Measurements from ENCODE around the gene LACTB. TPM values are rescaled to one million over a fixed set of nuclear protein-coding genes. Genes with fewer than 3 reads are reported as not detected.

The LACTB gene, protein sequence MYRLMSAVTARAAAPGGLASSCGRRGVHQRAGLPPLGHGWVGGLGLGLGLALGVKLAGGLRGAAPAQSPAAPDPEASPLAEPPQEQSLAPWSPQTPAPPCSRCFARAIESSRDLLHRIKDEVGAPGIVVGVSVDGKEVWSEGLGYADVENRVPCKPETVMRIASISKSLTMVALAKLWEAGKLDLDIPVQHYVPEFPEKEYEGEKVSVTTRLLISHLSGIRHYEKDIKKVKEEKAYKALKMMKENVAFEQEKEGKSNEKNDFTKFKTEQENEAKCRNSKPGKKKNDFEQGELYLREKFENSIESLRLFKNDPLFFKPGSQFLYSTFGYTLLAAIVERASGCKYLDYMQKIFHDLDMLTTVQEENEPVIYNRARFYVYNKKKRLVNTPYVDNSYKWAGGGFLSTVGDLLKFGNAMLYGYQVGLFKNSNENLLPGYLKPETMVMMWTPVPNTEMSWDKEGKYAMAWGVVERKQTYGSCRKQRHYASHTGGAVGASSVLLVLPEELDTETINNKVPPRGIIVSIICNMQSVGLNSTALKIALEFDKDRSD
- 13.7 and 15.1 TPM in 2 replicates for total RNA-seq

DNA sequence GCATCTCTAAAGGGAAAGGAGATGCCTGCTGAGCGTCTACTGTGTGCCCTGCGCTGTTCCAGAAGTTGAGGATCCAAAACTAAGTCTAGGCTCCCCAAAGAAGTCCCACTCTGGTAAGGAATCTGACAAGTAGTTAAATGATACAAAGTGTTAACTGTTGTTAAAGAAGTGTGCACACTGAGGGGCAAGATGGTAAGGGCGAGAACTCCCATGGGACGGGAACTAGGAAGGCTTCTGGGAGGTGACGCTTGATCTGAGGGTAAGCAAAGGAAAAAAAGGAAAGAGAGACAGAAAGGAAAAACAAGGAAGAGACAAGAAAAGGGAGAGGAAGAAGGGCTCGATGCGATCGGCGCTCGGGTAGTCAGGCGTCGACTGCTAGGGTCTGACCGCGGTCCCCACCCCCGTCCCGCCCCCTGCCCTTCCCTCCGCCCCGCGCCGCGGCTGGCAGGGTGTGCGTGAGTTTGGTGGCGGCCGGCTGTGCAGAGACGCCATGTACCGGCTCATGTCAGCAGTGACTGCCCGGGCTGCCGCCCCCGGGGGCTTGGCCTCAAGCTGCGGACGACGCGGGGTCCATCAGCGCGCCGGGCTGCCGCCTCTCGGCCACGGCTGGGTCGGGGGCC, at the start of gene LACTB:
TSS of gene LACTB (plus strand) at position 480 of the 620 bp plus-strand sequence. CDS start at position 491, 11 bp downstream.
- intact Hi-C loops (cut with micrococcal nuclease): loop anchor here (1.0 to 5.0 kb wide), 6 partner anchors 36 to 156 kb away; partner anchors contain the start of genes APH1B, RAB8B and RPS27L

GRCh38 chr15:63072023-63072650, 49.5 kb upstream of the LACTB start:
- Mint-ChIP-seq H3K4me1 (ENCODE audit: low read depth) (peaks cover 6% of the 10 kb centered on the region), H3K4me3 (no peak overlapping the region), H3K36me3 (ENCODE audit: low read depth) (no peaks in the 10 kb centered on the region), H3K9me3 (no peaks in the 10 kb centered on the region), H3K27me3 (ENCODE audit: insufficient read depth) (no peaks in the 10 kb centered on the region), H3K27ac (no peak overlapping the region)
- intact Hi-C loops (cut with micrococcal nuclease): no loop called here
- DNase-seq (ENCODE audit: low spot score): no peak

More for the DNA sequence above, at the start of gene LACTB:
- Mint-ChIP-seq H3K4me1 (ENCODE audit: low read depth) (peaks cover 18% of the 10 kb centered on the region), H3K36me3 (ENCODE audit: low read depth) (peaks cover 18% of the 10 kb centered on the region), H3K9me3 (peaks cover 24% of the 10 kb centered on the region), H3K27ac (peak within 1 kb of the TSS; percentile 90), H3K27me3 (ENCODE audit: insufficient read depth) (peaks cover 4% of the 10 kb centered on the region), H3K4me3 (peak within 1 kb of the TSS; percentile 93)
- DNase-seq (ENCODE audit: low spot score): peak; percentile 75

GRCh38 chr15:63072809-63073277, 48.8 kb upstream of the LACTB start:
- Mint-ChIP-seq H3K27me3 (ENCODE audit: insufficient read depth) (no peaks in the 10 kb centered on the region), H3K9me3 (no peaks in the 10 kb centered on the region), H3K36me3 (ENCODE audit: low read depth) (no peaks in the 10 kb centered on the region), H3K27ac (no peak overlapping the region), H3K4me1 (ENCODE audit: low read depth) (peaks cover 6% of the 10 kb centered on the region), H3K4me3 (no peak overlapping the region)
- DNase-seq (ENCODE audit: low spot score): no peak
- intact Hi-C loops (cut with micrococcal nuclease): no loop called here

- no peaks in the 10 kb centered on the region for H3K27me3 Mint-ChIP-seq (ENCODE audit: insufficient read depth)
- intact Hi-C loops (cut with micrococcal nuclease): no loop called here
- no peaks in the 10 kb centered on the region for H3K9me3 Mint-ChIP-seq
- peaks cover 6% of the 10 kb centered on the region for H3K4me1 Mint-ChIP-seq (ENCODE audit: low read depth)
- no peaks in the 10 kb centered on the region for H3K36me3 Mint-ChIP-seq (ENCODE audit: low read depth)
- DNase-seq (ENCODE audit: low spot score): no peak
- H3K27ac Mint-ChIP-seq: no peak overlapping the region
- H3K4me3 Mint-ChIP-seq: no peak overlapping the region
Measured at GRCh38 chr15:63073497-63074172, 48.0 kb upstream of the LACTB start.

DNA sequence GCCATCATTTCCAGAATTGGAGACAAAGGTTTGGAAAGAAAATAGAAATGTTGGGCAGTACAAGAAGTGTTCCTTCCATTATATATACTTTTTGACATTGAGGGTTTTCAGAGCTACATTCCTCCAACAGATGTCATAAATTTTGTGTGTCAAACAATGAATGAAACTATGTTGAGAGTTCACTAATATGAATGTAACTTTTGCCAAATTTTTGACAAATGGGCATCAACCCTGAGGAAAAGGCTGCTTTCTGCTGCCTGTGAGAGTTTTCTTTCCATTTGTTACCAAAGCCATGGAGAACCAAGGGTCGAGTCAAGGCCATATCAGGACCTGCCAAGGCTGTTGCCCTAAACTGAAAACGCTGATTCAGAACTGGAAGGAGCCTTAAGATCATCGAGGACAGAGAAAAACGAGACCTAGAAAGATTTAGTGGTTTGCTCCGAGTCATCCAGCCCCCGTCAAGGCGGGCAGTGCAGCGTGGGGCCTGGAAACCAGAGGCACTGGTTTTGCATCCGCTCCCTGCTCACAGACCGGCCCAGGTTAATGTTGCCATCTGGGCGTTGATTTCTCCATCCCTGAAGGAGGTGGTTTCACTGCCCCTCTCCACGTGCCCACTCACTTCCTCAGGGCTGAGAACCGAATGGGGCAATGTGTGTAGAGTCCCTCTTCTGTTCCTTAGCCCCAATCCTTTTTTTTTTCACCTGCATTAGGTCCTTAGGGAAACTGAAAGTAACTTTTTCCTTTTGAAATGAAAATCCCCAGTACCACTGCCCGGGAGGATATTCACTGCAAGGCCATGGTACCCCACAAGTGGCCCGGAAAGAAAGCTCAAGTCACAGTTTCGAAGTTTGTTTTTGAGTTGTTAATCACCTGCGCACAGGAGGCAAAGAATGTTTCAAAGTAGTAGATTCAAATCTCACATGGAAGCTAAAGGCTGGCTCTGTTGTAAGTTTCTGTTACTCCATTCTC, 46.4 kb upstream of the LACTB start:
- DNase-seq (ENCODE audit: low spot score): no peak
- no peaks in the 10 kb centered on the region for H3K9me3 Mint-ChIP-seq
- H3K27ac Mint-ChIP-seq: no peak overlapping the region
- peaks cover 6% of the 10 kb centered on the region for H3K4me1 Mint-ChIP-seq (ENCODE audit: low read depth)
- no peak overlapping the region for H3K4me3 Mint-ChIP-seq
- H3K36me3 Mint-ChIP-seq (ENCODE audit: low read depth): no peaks in the 10 kb centered on the region
- intact Hi-C loops (cut with micrococcal nuclease): no loop called here
- H3K27me3 Mint-ChIP-seq (ENCODE audit: insufficient read depth): no peaks in the 10 kb centered on the region

- Mint-ChIP-seq H3K27ac (no peak overlapping the region), H3K27me3 (ENCODE audit: insufficient read depth) (no peaks in the 10 kb centered on the region), H3K9me3 (no peaks in the 10 kb centered on the region), H3K36me3 (ENCODE audit: low read depth) (no peaks in the 10 kb centered on the region), H3K4me1 (ENCODE audit: low read depth) (peaks cover 6% of the 10 kb centered on the region), H3K4me3 (no peak overlapping the region)
- no peak for DNase-seq (ENCODE audit: low spot score)
- intact Hi-C loops (cut with micrococcal nuclease): no loop called here
Measured at GRCh38 chr15:63075984-63076713, 45.5 kb upstream of the LACTB start.

DNA sequence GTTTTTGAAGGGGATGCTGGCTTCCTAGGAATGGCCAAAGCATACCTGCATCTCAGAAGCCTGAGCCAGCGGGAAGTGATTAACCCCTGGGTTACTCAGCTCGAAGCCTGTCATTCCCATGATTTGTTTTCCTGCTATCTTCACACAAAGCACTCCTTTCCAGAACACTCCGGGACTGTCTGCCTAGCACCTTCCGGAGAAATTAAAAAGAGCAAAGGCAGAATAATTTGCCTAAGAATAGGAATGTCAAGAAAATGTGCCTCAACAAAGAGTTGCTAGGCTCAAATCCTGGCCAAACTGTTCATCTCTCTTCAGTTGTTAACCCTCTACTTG, 45.0 kb upstream of the LACTB start:
- no peak for DNase-seq (ENCODE audit: low spot score)
- peaks cover 3% of the 10 kb centered on the region for H3K27me3 Mint-ChIP-seq (ENCODE audit: insufficient read depth)
- H3K27ac Mint-ChIP-seq: no peak overlapping the region
- H3K36me3 Mint-ChIP-seq (ENCODE audit: low read depth): no peaks in the 10 kb centered on the region
- H3K9me3 Mint-ChIP-seq: no peaks in the 10 kb centered on the region
- intact Hi-C loops (cut with micrococcal nuclease): no loop called here
- peaks cover 6% of the 10 kb centered on the region for H3K4me1 Mint-ChIP-seq (ENCODE audit: low read depth)
- no peak overlapping the region for H3K4me3 Mint-ChIP-seq

DNA sequence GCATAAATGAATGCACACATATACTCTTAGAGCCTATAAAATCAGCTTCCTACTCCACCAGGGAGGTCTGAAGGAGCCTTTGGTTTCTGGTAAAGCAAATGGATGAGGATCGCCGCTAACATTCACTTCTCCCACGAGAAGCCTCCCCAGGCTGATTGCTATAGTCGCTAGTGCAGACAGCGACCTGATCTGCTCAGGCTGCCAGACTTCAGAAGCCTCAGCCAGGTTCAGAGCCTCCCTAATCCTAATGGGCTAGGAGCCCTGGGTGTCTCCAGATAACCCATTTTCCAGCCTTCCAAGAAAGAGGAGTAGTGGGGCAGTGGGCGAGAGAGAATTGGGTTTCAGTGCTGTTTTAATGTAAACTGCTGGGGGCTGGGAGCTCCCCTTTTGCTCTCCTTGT, 43.7 kb upstream of the LACTB start:
- Mint-ChIP-seq H3K27ac (no peak overlapping the region), H3K4me3 (no peak overlapping the region), H3K36me3 (ENCODE audit: low read depth) (no peaks in the 10 kb centered on the region), H3K4me1 (ENCODE audit: low read depth) (peaks cover 6% of the 10 kb centered on the region), H3K9me3 (no peaks in the 10 kb centered on the region), H3K27me3 (ENCODE audit: insufficient read depth) (peaks cover 4% of the 10 kb centered on the region)
- DNase-seq (ENCODE audit: low spot score): no peak
- intact Hi-C loops (cut with micrococcal nuclease): no loop called here

GRCh38 chr15:63079947-63080626, 41.6 kb upstream of the LACTB start:
- intact Hi-C loops (cut with micrococcal nuclease): no loop called here
- no peak for DNase-seq (ENCODE audit: low spot score)
- Mint-ChIP-seq H3K27me3 (ENCODE audit: insufficient read depth) (peaks cover 7% of the 10 kb centered on the region), H3K36me3 (ENCODE audit: low read depth) (no peaks in the 10 kb centered on the region), H3K27ac (no peak overlapping the region), H3K4me3 (no peak overlapping the region), H3K4me1 (ENCODE audit: low read depth) (peaks cover 6% of the 10 kb centered on the region), H3K9me3 (no peaks in the 10 kb centered on the region)

DNA sequence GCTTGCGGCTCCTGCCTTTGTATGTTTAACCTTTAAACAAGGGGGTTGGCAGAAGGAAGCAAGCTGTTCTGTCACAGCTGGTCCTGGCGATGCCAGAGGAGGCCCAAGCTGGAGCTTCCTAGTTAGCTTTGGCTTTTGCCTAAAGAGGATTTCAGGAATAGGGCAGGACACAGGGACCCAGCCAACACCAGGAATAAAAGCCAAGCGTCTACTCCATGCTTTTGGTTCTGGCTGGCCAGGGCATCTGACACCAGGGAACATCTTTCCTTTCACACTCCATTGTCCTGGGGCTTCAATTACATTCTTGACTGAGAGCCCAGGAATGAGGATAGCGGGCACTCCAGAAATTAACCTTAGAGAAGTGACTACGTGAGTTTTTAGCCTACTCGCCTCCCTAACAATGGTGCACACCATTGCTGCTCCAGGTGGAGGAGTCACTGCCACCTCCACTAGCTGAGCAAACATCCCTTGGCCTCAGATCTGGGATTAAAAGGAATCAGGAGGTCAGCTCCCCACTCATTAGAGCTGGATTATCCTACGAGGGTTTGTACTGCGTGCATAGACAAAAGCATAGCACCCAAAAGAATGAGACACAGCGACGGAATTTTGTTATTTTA, 40.9 kb upstream of the LACTB start:
- Mint-ChIP-seq H3K9me3 (no peaks in the 10 kb centered on the region), H3K4me3 (no peak overlapping the region), H3K36me3 (ENCODE audit: low read depth) (no peaks in the 10 kb centered on the region), H3K27me3 (ENCODE audit: insufficient read depth) (peaks cover 7% of the 10 kb centered on the region), H3K27ac (no peak overlapping the region), H3K4me1 (ENCODE audit: low read depth) (peaks cover 3% of the 10 kb centered on the region)
- DNase-seq (ENCODE audit: low spot score): no peak
- intact Hi-C loops (cut with micrococcal nuclease): no loop called here

DNA sequence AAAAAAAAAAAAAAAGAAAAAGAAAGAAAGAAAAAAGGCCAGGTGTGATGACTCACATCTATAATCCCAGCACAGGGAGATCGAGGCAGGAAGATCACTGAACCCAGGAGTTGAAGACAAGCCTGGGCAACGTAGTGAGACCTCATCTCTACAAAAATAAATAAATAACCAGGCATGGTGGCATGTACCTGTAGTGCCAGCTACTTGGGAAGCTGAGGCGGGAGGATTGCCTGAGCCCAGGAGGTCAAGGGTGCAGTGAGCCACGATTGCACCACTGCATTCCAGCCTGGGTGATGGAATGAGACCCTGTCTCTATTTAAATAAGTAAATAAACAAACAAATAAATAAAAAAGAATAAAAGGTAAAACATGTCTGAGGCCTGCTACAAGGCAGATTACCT, 39.3 kb upstream of the LACTB start:
- Mint-ChIP-seq H3K9me3 (no peaks in the 10 kb centered on the region), H3K4me1 (ENCODE audit: low read depth) (no peaks in the 10 kb centered on the region), H3K27ac (no peak overlapping the region), H3K36me3 (ENCODE audit: low read depth) (no peaks in the 10 kb centered on the region), H3K27me3 (ENCODE audit: insufficient read depth) (peaks cover 13% of the 10 kb centered on the region), H3K4me3 (no peak overlapping the region)
- intact Hi-C loops (cut with micrococcal nuclease): no loop called here
- no peak for DNase-seq (ENCODE audit: low spot score)
